ENCODE measurements around the gene ZNF532.
A peak's percentile ranks its signal among the peaks of the same experiment; 100 is the strongest.

Gene ZNF532

DNA sequence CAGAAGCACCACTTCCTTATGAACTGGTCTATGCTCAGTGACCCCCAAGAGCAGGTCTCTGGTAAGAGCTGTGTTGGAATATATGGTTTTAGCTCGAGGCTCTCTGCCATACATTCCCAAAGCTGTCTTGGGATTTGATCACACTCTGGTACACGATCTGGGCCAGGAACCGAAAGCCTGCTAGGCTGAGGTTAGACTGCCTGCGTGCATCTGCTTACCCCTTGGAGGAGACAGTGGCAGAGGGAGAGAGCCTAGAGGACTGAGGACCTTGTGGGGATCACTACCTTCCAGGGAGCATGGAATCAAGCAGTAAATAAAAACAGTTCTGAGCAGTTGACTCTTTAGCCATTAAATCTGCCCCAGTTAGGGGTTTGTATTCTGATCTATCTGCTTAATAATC, 63.7 kb downstream of the ZNF532 start:
- Mint-ChIP-seq H3K27ac (peak overlapping the region; percentile 33), H3K4me3 (no peak overlapping the region)

DNA sequence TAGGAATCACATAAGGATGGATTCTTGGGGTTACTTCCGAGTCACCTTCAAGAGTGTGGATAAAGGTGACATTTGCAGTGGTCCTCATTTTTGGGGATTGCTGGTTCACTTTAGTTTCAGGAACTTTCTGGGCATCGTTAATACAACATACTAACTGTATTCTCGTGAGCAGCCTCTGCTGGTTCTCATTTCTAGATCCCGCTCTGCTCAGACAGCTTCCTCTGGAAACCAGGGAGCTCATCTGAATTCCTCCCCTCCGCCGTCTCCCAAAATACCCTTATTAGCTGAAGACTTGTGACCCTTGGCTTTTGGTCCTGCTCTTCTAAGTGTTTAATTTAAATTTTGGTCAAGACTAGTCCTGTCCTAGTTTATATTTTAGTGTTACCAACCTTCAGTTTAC, 64.5 kb downstream of the ZNF532 start:
- Mint-ChIP-seq H3K9me3 (peaks cover 5% of the 10 kb centered on the region), H3K27me3 (no peaks in the 10 kb centered on the region), H3K27ac (peak overlapping the region; percentile 33), H3K4me3 (no peak overlapping the region), H3K4me1 (peaks cover 50% of the 10 kb centered on the region), H3K36me3 (peaks cover 38% of the 10 kb centered on the region)
- ATAC-seq, result no peak

More for the DNA sequence above, 63.7 kb downstream of the ZNF532 start:
- H3K9me3 Mint-ChIP-seq, result peaks cover 5% of the 10 kb centered on the region
- no peak for ATAC-seq
- H3K36me3 Mint-ChIP-seq, result peaks cover 44% of the 10 kb centered on the region
- H3K4me1 Mint-ChIP-seq, result peaks cover 51% of the 10 kb centered on the region
- H3K27me3 Mint-ChIP-seq, result no peaks in the 10 kb centered on the region

DNA sequence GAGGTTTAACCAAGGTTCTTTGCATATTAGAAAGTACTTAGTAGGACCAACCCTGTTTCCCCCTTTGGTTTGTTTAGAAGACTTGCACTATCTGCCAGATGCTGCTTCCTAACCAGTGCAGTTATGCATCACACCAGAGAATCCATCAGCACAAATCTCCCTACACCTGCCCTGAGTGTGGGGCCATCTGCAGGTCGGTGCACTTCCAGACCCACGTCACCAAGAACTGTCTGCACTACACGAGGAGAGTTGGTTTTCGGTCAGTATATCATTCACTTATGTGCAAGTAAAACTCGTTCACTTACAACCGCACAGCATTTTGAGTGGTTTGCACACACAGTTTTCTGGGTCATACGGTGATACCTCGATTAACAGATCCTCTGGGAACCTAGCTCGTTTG, 69.7 kb downstream of the ZNF532 start:
- no peak overlapping the region for H3K27ac Mint-ChIP-seq
- H3K36me3 Mint-ChIP-seq, result peaks cover 40% of the 10 kb centered on the region
- H3K4me1 Mint-ChIP-seq, result peaks cover 25% of the 10 kb centered on the region
- H3K4me3 Mint-ChIP-seq, result no peak overlapping the region
- no peak for ATAC-seq
- no peaks in the 10 kb centered on the region for H3K27me3 Mint-ChIP-seq
- peaks cover 5% of the 10 kb centered on the region for H3K9me3 Mint-ChIP-seq

DNA sequence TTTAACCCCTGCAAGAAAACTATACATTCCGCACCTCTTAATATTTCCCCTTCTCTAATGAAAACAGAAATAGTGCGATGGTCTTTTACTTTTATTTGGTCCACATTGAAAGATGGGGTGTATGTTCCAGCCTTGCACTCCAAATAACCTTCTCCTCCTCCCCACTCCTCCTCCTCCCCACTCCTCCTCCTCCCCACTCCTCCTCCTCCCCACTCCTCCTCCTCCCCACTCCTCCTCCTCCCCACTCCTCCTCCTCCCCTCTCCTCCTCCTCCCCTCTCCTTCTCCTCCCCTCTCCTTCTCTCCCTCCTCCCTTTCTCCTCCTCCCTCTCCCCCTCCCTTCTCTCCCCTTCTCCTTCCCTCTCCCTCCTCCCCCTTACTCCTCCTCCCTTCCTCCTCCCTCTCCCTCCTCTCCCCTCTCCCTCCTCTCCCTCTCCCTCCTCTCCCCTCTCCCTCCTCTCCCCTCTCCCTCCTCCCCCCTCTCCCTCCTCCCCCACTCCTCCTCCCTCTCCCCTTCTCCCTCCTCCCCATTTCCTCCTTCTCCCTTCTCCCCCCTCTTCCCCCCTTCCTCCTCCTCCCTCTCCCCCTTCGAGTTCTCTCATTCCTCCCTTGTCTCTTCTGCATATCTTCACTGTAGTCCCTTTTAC, 70.4 kb downstream of the ZNF532 start:
- no peak overlapping the region for H3K4me3 Mint-ChIP-seq
- no peak overlapping the region for H3K27ac Mint-ChIP-seq
- peaks cover 46% of the 10 kb centered on the region for H3K36me3 Mint-ChIP-seq
- H3K9me3 Mint-ChIP-seq, result peaks cover 6% of the 10 kb centered on the region
- H3K4me1 Mint-ChIP-seq, result peaks cover 18% of the 10 kb centered on the region
- no peaks in the 10 kb centered on the region for H3K27me3 Mint-ChIP-seq
- no peak for ATAC-seq

DNA sequence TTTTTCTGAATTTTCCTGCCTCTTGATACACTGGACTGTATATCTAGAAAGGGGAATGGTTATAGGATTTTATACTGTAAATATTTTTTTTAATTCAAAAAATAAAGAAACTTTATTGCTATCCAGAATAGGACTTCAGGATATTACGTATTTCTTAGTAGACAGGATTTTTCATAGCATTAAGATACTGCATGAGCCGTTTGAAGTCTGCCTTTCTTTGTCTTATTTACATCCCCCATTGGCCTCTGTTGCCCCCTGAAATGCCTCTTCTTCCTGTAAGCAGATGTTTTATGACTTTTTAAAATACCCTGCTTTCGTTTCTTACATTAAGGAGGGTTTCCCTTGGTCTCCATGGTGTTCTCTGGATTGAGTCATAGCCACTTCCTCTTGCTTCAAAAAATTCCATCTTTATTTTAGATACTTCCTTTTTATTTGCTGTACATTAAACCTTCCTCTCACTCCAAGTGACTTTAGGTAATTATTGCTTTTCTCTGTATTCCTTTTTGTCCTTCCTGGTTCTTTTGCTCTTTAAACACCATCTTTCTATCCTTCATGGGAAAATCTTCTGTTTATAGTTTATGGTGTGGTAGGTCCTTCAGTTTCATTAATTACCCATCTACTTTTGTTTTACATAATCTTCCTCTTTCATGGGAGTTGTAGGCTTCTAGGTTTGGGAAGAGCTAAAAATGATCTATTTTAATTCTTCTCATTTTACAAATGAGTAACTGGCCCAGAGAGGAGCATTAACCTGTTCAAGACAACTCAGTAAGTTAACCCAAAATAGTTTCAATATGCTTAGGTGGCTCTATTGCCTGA, 72.6 kb downstream of the ZNF532 start:
- Mint-ChIP-seq H3K4me3 (peak overlapping the region; percentile 4), H3K27ac (peak overlapping the region; percentile 67), H3K4me1 (peaks cover 22% of the 10 kb centered on the region), H3K27me3 (no peaks in the 10 kb centered on the region), H3K36me3 (peaks cover 58% of the 10 kb centered on the region), H3K9me3 (peaks cover 10% of the 10 kb centered on the region)
- no peak for ATAC-seq

DNA sequence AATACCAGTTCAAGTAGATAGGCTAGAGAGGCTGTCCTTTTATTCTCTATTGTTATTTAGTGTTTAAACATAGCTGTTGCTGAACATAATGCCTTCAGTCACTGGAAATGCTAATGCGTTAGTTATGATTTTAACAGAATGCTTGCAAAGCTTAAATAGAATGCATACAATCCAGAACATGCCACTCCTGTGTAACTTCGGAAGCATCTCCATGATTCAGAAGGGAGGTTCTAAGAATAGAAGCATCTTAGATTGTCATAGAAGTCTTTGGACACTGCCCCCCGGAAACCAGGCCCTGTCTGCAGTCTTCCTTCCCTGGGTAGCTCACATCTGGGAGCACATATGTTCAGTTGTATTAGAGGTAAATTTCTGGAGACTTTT, 73.2 kb downstream of the ZNF532 start:
- no peak for ATAC-seq
- Mint-ChIP-seq H3K4me3 (no peak overlapping the region), H3K36me3 (peaks cover 64% of the 10 kb centered on the region), H3K27ac (peak overlapping the region; percentile 67), H3K9me3 (peaks cover 10% of the 10 kb centered on the region), H3K27me3 (no peaks in the 10 kb centered on the region), H3K4me1 (peaks cover 28% of the 10 kb centered on the region)

DNA sequence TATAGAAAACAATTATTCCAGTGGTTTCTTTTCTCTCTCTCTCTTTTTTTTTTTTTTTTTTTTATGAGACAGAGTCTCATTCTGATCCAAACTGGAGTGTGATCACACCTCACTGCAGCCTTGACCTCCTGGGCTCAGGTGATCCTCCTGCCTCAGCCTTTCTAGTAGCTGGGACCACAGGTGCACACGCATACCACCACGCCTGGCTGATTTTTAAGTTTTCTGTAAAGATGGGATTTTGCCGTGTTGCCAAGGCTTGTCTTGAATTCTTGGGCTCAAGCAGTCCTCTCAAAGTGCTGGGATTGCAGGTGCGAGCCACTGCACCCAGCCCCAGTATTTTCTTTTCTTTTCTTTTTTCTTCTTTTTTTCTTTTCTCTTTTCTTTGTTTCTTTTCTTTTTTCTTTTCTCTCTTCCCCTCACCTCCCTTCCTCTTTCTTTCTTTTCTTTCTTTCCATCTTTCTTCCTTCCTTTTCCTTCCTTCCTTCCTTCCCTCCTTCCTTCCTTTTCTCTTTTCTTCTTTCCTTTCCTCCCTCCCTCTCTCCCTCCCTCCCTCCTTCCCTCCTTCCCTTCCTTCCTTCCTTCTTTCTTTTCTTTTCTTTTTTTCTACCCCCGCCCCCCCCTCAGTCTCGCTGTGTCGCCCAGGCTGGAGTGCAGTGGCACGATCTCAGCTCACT, 76.9 kb downstream of the ZNF532 start:
- no peak for ATAC-seq
- peaks cover 67% of the 10 kb centered on the region for H3K36me3 Mint-ChIP-seq
- peaks cover 7% of the 10 kb centered on the region for H3K9me3 Mint-ChIP-seq
- H3K4me1 Mint-ChIP-seq, result peaks cover 57% of the 10 kb centered on the region
- peak overlapping the region; percentile 95 for H3K27ac Mint-ChIP-seq
- H3K4me3 Mint-ChIP-seq, result no peak overlapping the region
- H3K27me3 Mint-ChIP-seq, result no peaks in the 10 kb centered on the region

DNA sequence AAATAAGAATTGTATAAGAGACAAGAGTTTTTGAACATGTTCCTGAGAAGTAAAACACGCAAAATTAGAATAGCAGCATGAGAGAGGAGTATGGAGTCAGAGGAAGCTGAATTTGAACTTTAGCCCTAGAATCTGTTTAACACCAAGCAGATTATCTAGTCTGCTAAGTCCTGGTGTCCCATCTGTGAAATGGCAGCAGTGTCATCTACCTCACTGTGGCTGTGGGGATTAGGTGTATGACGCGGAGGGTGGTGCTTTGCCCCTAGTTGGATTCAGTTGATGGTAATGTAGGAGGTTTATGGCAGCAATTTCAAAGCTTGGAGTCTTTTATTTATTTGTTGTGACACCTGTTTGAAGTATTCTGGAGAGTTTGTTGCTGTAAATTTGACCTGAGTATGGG, 79.2 kb downstream of the ZNF532 start:
- peaks cover 61% of the 10 kb centered on the region for H3K36me3 Mint-ChIP-seq
- ATAC-seq, result no peak
- H3K4me1 Mint-ChIP-seq, result peaks cover 57% of the 10 kb centered on the region
- no peak overlapping the region for H3K4me3 Mint-ChIP-seq
- H3K27ac Mint-ChIP-seq, result peak overlapping the region; percentile 95
- H3K27me3 Mint-ChIP-seq, result no peaks in the 10 kb centered on the region
- H3K9me3 Mint-ChIP-seq, result peaks cover 7% of the 10 kb centered on the region

DNA sequence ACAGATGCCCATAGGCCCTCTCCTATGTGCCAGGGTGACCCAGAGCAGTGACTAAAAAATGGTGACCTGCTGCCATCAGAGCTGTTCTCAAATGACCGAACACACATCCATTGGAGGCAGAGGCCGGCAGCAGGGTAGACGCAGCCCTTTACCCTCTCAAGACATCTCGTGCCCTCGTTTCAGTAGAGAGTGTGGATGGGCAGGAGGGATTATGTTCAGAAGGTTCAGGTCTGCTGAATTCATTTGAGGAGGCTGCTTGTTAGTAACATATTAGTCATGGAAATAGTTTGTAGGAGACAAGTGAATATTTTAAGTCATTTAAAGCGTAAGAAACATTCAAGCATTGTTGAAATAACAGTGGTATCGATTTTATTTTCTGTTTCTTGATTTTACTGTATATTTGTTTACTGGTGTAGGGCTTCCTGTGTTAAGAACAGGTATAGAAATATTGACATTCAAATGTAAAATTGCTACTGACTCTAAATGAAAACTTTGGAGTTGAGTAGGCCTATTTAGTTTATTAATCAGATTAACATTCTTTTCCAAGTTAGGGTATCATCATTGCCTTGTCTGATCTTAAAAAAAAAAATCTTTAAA, 82.6 kb downstream of the ZNF532 start:
- peaks cover 36% of the 10 kb centered on the region for H3K36me3 Mint-ChIP-seq
- H3K4me3 Mint-ChIP-seq, result peak overlapping the region; percentile 15
- H3K4me1 Mint-ChIP-seq, result peaks cover 56% of the 10 kb centered on the region
- peak; percentile 56 for ATAC-seq
- no peaks in the 10 kb centered on the region for H3K27me3 Mint-ChIP-seq
- no peaks in the 10 kb centered on the region for H3K9me3 Mint-ChIP-seq
- H3K27ac Mint-ChIP-seq, result peak overlapping the region; percentile 95

DNA sequence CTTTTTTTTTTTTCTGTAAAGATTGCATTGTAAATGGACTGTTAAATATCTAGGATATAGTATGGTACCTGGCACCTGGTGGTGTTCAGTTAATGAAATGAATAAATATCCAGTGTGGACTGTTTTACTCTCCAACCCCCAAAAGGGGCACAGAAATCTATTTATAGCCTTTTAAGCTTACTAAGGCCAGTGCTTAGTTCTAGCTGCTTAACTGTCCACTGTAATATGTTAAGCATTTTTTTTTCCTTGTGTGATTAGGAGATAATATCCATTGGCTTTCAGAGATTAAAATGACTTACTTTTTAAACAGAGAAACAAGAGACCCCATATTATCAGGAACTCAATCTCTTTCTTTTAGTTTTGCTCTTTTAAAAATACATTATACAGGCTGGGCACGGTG, 84.4 kb downstream of the ZNF532 start:
- Mint-ChIP-seq H3K27ac (peak overlapping the region; percentile 54), H3K27me3 (no peaks in the 10 kb centered on the region), H3K9me3 (no peaks in the 10 kb centered on the region), H3K4me3 (no peak overlapping the region), H3K4me1 (peaks cover 44% of the 10 kb centered on the region), H3K36me3 (peaks cover 39% of the 10 kb centered on the region)
- no peak for ATAC-seq

DNA sequence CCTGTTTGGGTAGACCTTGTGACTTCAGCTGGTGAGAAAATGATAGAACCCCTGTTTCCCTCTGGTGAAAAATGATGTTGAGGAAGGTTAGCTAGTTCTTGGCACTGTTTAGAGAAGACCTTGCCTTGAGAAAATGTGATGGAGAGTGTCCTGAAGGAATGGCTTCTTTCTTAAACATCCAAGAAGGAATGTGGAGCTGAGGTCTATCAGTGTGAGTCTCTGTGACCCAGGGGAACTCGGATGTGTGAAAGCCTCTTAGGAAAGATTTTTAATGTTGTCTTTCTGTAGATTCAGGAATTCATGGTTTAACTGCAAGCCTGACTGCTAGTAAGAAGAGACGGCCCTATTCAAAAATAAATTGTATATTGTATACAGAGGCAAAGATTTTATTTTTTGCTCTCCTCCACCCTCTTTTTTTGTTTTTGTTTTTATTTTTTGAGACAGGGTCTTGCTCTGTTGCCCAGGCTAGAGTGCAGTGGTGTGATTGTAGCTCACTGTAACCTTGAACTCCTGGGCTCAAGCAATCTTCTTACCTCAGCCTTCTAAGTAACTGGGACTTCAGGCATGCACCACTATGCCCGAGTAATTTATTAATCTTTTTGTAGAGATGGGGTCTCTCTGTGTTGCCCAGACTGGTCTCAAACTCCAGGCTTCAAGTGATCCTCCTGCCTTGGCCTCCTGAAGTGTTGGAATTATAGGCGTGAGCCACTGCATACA, 87.5 kb downstream of the ZNF532 start:
- H3K36me3 Mint-ChIP-seq, result peaks cover 36% of the 10 kb centered on the region
- no peak overlapping the region for H3K4me3 Mint-ChIP-seq
- no peaks in the 10 kb centered on the region for H3K9me3 Mint-ChIP-seq
- ATAC-seq, result no peak
- peaks cover 17% of the 10 kb centered on the region for H3K4me1 Mint-ChIP-seq
- no peaks in the 10 kb centered on the region for H3K27me3 Mint-ChIP-seq
- H3K27ac Mint-ChIP-seq, result peak overlapping the region; percentile 35

DNA sequence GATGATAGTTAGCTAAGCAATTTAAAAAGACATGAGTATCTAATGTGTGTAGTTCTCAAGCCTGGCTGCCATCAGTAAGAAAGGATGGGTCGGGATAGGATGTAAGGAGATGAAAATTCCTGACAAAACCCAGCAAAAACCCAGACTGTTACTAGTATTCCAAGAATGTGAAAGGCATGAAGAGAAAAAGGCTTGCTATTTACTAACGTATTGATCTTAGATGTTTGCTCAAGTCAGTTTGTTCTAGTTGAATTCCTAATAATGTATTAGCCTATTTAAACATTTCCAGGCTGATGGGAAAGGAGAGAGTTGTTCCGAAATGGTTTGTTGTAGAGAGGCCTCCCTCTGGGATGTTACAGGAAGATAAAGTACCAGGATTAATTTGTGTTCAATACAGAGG, 88.2 kb downstream of the ZNF532 start:
- no peaks in the 10 kb centered on the region for H3K9me3 Mint-ChIP-seq
- H3K4me3 Mint-ChIP-seq, result no peak overlapping the region
- H3K36me3 Mint-ChIP-seq, result peaks cover 35% of the 10 kb centered on the region
- no peaks in the 10 kb centered on the region for H3K27me3 Mint-ChIP-seq
- ATAC-seq, result no peak
- peak overlapping the region; percentile 35 for H3K27ac Mint-ChIP-seq
- peaks cover 10% of the 10 kb centered on the region for H3K4me1 Mint-ChIP-seq

DNA sequence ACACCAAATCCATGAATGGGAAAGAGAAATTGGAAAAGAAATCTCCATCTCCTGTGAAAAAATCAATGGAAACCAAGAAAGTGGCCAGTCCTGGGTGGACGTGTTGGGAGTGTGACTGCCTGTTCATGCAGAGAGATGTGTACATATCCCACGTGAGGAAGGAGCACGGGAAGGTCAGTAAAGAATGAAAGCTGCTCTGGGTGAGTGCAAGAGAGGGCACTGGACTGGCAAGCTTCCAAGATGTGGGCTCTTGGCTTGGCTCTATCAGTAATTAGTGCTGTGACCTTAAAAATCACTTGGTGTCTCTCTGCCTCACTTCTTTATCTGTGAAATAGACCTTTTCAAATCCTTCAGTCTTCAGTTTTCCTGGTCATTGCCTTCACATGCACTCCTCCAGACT, 89.0 kb downstream of the ZNF532 start:
- H3K27ac Mint-ChIP-seq, result no peak overlapping the region
- no peak overlapping the region for H3K4me3 Mint-ChIP-seq
- H3K4me1 Mint-ChIP-seq, result peaks cover 8% of the 10 kb centered on the region
- H3K36me3 Mint-ChIP-seq, result peaks cover 35% of the 10 kb centered on the region
- no peak for ATAC-seq
- no peaks in the 10 kb centered on the region for H3K27me3 Mint-ChIP-seq
- no peaks in the 10 kb centered on the region for H3K9me3 Mint-ChIP-seq

DNA sequence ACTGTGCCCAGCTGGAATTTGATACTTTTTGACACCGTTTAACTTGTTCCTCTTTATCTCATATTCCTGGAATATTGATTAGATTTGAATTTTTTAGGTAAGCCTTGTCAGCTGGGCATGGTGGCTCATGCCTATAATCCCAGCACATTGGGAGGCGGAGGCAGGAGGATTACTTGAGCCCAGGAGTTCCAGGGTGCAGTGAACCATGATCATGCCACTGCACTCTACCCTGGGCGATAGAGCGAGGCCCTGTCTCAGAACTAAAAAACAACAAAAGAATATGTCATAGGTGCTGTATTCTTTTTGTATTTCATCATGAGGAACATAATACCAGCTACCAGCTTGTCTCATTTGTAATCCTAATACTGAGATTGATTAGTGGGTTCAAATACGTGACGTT, 90.3 kb downstream of the ZNF532 start:
- no peak for ATAC-seq
- Mint-ChIP-seq H3K27me3 (no peaks in the 10 kb centered on the region), H3K4me3 (no peak overlapping the region), H3K27ac (no peak overlapping the region), H3K36me3 (peaks cover 35% of the 10 kb centered on the region), H3K9me3 (no peaks in the 10 kb centered on the region), H3K4me1 (peaks cover 8% of the 10 kb centered on the region)

DNA sequence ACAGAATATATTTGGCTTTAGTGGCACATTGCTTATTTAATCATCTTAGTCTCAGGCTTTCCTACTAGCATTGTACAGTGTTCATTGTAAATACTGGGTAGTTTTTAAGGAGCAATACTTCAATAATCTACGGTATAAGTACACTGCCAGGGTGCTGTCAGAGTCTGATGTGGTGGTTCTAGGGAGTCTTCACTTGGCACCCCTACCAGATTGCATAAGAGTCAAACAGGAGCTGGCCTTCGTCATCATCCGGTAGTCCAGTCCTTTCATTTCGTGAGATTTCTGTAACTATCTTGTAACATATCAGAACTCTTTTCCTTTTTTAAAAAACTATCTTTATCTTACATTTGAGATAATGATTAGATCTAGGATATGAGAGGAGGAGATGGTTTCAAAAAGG, 91.1 kb downstream of the ZNF532 start:
- no peaks in the 10 kb centered on the region for H3K27me3 Mint-ChIP-seq
- no peak overlapping the region for H3K4me3 Mint-ChIP-seq
- H3K9me3 Mint-ChIP-seq, result no peaks in the 10 kb centered on the region
- H3K4me1 Mint-ChIP-seq, result peaks cover 8% of the 10 kb centered on the region
- ATAC-seq, result no peak
- no peak overlapping the region for H3K27ac Mint-ChIP-seq
- peaks cover 42% of the 10 kb centered on the region for H3K36me3 Mint-ChIP-seq
